ENCODE measurements around the gene ALAD. TPM values are rescaled to one million over a fixed set of nuclear protein-coding genes. Genes with fewer than 3 reads are reported as not detected.
A peak's percentile ranks its signal among the peaks of the same experiment; 100 is the strongest.

ALAD gene
- total and polyA plus RNA-seq, 4 donors, result 40.2 to 258 (median 74.2) TPM

DNA sequence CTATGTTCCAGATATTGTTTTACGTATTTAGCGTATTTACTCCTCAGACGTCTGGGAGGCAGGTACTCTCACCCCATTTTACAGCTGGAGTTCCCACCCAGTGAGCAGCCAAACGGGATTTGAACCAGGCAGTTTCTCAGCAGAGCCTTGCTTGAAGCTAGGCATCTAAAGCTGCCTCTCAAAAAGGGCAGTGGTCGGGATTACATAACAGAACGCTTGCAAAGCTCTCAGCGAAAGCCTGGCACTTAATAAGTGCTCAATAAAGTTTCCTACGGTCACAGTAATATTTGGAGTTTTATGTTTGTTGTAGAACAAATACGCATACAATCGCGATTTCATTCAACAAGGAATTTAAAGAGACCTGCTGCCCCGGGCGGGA, 52.0 kb downstream of the ALAD start:
- Histone ChIP-seq H3K27ac (ENCODE audit: low read depth in 1 of 2, low read length in 2 of 2) (no peak overlapping the region), H3K4me3 (ENCODE audit: low read depth in 1 of 3, low read length in 3 of 3) (peak overlapping the region in 1 of 3 donors; percentile 73), H3K9ac (ENCODE audit: low read depth in 1 of 2, low read length in 2 of 2) (no peak overlapping the region), H3K4me1 (ENCODE audit: control insufficient read depth in 4 of 4, insufficient read depth in 4 of 4, low read length in 3 of 4) (peaks cover 5 to 7% (median 6%) of the 10 kb centered on the region in 4 donors), H3K9me3 (ENCODE audit: control insufficient read depth in 4 of 4, low read length in 3 of 4) (no peaks in the 10 kb centered on the region), H3K27me3 (ENCODE audit: control insufficient read depth in 4 of 4, insufficient read depth in 4 of 4, low read length in 3 of 4) (no peaks in the 10 kb centered on the region), H3K36me3 (ENCODE audit: control insufficient read depth in 4 of 4, insufficient read depth in 3 of 4, low read depth in 1 of 4, low read length in 3 of 4) (no peaks in the 10 kb centered on the region)
- no peak for DNase-seq (ENCODE audit: low spot score)
- 24% methylated on average over 13 of the region's 13 CpGs for WGBS
- TF ChIP-seq, protein P1, sequence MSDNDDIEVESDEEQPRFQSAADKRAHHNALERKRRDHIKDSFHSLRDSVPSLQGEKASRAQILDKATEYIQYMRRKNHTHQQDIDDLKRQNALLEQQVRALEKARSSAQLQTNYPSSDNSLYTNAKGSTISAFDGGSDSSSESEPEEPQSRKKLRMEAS (IDR thresholded peaks at IDR 0.05), result no peak
- no peak for TF ChIP-seq FOXA2 (IDR thresholded peaks at IDR 0.05)
- no peak for TF ChIP-seq GABPA (IDR thresholded peaks at IDR 0.05 in 1 of 2, conservative IDR thresholded peaks at IDR 0.05 in 1 of 2)
- TF ChIP-seq HNF4G (IDR thresholded peaks at IDR 0.05), result no peak
- TF ChIP-seq, protein P2, sequence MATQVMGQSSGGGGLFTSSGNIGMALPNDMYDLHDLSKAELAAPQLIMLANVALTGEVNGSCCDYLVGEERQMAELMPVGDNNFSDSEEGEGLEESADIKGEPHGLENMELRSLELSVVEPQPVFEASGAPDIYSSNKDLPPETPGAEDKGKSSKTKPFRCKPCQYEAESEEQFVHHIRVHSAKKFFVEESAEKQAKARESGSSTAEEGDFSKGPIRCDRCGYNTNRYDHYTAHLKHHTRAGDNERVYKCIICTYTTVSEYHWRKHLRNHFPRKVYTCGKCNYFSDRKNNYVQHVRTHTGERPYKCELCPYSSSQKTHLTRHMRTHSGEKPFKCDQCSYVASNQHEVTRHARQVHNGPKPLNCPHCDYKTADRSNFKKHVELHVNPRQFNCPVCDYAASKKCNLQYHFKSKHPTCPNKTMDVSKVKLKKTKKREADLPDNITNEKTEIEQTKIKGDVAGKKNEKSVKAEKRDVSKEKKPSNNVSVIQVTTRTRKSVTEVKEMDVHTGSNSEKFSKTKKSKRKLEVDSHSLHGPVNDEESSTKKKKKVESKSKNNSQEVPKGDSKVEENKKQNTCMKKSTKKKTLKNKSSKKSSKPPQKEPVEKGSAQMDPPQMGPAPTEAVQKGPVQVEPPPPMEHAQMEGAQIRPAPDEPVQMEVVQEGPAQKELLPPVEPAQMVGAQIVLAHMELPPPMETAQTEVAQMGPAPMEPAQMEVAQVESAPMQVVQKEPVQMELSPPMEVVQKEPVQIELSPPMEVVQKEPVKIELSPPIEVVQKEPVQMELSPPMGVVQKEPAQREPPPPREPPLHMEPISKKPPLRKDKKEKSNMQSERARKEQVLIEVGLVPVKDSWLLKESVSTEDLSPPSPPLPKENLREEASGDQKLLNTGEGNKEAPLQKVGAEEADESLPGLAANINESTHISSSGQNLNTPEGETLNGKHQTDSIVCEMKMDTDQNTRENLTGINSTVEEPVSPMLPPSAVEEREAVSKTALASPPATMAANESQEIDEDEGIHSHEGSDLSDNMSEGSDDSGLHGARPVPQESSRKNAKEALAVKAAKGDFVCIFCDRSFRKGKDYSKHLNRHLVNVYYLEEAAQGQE (IDR thresholded peaks at IDR 0.05), result no peak
- TF ChIP-seq, protein P3, sequence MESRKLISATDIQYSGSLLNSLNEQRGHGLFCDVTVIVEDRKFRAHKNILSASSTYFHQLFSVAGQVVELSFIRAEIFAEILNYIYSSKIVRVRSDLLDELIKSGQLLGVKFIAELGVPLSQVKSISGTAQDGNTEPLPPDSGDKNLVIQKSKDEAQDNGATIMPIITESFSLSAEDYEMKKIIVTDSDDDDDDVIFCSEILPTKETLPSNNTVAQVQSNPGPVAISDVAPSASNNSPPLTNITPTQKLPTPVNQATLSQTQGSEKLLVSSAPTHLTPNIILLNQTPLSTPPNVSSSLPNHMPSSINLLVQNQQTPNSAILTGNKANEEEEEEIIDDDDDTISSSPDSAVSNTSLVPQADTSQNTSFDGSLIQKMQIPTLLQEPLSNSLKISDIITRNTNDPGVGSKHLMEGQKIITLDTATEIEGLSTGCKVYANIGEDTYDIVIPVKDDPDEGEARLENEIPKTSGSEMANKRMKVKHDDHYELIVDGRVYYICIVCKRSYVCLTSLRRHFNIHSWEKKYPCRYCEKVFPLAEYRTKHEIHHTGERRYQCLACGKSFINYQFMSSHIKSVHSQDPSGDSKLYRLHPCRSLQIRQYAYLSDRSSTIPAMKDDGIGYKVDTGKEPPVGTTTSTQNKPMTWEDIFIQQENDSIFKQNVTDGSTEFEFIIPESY (IDR thresholded peaks at IDR 0.05), result no peak
- TF ChIP-seq HNF4A (conservative IDR thresholded peaks at IDR 0.05), result no peak
- no peak for TF ChIP-seq RAD21 (IDR thresholded peaks at IDR 0.05)
- no peak for TF ChIP-seq RXRA (IDR thresholded peaks at IDR 0.05)
- TF ChIP-seq, protein P4, sequence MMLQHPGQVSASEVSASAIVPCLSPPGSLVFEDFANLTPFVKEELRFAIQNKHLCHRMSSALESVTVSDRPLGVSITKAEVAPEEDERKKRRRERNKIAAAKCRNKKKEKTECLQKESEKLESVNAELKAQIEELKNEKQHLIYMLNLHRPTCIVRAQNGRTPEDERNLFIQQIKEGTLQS (IDR thresholded peaks at IDR 0.05), result no peak
- TF ChIP-seq JUND (IDR thresholded peaks at IDR 0.05), result no peak
- no peak for TF ChIP-seq SP1 (IDR thresholded peaks at IDR 0.05)
- no peak for TF ChIP-seq NR2F2 (IDR thresholded peaks at IDR 0.05)

DNA sequence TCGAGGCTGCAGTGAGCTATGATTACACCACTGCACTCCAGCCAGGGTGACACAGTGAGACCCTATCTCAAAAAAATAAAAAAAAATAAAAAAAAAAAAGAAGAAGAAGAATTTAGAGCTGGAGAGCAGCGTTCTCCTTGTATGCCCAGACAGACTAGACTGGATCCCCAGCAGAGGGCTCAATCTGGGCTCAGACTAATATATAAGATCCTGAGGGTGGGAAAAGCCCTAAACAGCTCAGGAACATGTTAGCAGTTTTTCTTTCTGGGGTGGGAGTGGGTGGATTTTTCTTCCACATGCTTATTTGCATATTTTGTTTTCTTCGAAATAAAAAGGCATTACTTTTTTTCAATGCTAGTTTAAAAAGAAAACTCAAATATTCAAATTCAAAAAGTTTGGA, 52.6 kb downstream of the ALAD start:
- no peak for DNase-seq (ENCODE audit: low spot score)
- Histone ChIP-seq H3K4me3 (ENCODE audit: low read depth in 1 of 3, low read length in 3 of 3) (no peak overlapping the region), H3K27me3 (ENCODE audit: control insufficient read depth in 4 of 4, insufficient read depth in 4 of 4, low read length in 3 of 4) (no peaks in the 10 kb centered on the region), H3K9ac (ENCODE audit: low read depth in 1 of 2, low read length in 2 of 2) (no peak overlapping the region), H3K27ac (ENCODE audit: low read depth in 1 of 2, low read length in 2 of 2) (no peak overlapping the region), H3K36me3 (ENCODE audit: control insufficient read depth in 4 of 4, insufficient read depth in 3 of 4, low read depth in 1 of 4, low read length in 3 of 4) (no peaks in the 10 kb centered on the region), H3K4me1 (ENCODE audit: control insufficient read depth in 4 of 4, insufficient read depth in 4 of 4, low read length in 3 of 4) (peaks cover 7 to 11% (median 9%) of the 10 kb centered on the region in 4 donors), H3K9me3 (ENCODE audit: control insufficient read depth in 4 of 4, low read length in 3 of 4) (no peaks in the 10 kb centered on the region)
- WGBS, result 90% methylated on average over 3 of the region's 3 CpGs
- TF ChIP-seq, protein P5, sequence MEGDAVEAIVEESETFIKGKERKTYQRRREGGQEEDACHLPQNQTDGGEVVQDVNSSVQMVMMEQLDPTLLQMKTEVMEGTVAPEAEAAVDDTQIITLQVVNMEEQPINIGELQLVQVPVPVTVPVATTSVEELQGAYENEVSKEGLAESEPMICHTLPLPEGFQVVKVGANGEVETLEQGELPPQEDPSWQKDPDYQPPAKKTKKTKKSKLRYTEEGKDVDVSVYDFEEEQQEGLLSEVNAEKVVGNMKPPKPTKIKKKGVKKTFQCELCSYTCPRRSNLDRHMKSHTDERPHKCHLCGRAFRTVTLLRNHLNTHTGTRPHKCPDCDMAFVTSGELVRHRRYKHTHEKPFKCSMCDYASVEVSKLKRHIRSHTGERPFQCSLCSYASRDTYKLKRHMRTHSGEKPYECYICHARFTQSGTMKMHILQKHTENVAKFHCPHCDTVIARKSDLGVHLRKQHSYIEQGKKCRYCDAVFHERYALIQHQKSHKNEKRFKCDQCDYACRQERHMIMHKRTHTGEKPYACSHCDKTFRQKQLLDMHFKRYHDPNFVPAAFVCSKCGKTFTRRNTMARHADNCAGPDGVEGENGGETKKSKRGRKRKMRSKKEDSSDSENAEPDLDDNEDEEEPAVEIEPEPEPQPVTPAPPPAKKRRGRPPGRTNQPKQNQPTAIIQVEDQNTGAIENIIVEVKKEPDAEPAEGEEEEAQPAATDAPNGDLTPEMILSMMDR (IDR thresholded peaks at IDR 0.05; ENCODE audit: low read depth, low read length, missing input control), result no peak
- no peak for TF ChIP-seq HNF4A (conservative IDR thresholded peaks at IDR 0.05)
- no peak for TF ChIP-seq GABPA (IDR thresholded peaks at IDR 0.05 in 1 of 2, conservative IDR thresholded peaks at IDR 0.05 in 1 of 2)
- no peak for TF ChIP-seq NR2F2 (IDR thresholded peaks at IDR 0.05)
- TF ChIP-seq YY1 (IDR thresholded peaks at IDR 0.05), result no peak
